B cell (primary cell): Measurements from ENCODE around the gene CDC42BPG.

Experiments used
- EZH2 ChIP-seq: IDR thresholded peaks from 2 replicates; pipeline ENCODE4 v1.6.1; 2012; ENCODE audit warnings: borderline replicate concordance, low read depth, mild to moderate bottlenecking, moderate library complexity, low read length; ENCODE audit not compliant: insufficient read depth, poor library complexity, severe bottlenecking
- TF ChIP-seq, protein P1 (sequence below): fragments of 200-600 bp; IDR thresholded peaks from one replicate; pipeline ENCODE4 v1.8.0; 2022; ENCODE audit warnings: antibody characterized with exemption, mild to moderate bottlenecking

DNA sequence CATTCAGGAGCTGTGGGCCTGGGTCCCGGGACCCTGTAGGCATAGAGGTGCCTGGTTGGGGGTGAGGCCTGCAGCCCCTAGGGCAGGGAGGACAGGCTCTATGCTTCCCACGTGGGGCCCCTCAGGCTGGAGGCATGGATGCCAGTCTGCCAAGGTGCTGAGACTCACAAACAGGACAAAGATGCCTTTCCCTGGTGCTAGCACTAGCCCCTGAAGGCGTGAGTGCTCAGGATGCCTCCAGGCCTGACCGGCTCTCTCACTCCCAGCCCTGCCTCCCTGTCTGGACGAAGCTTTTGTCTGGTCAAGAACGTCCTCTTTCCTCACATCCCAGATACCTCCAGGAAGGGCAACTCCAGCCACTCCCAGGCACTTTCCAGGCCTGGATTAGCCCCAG, 2.1 kb downstream of the CDC42BPG start:
- TF ChIP-seq EZH2, result no peak
- TF ChIP-seq, protein P1, sequence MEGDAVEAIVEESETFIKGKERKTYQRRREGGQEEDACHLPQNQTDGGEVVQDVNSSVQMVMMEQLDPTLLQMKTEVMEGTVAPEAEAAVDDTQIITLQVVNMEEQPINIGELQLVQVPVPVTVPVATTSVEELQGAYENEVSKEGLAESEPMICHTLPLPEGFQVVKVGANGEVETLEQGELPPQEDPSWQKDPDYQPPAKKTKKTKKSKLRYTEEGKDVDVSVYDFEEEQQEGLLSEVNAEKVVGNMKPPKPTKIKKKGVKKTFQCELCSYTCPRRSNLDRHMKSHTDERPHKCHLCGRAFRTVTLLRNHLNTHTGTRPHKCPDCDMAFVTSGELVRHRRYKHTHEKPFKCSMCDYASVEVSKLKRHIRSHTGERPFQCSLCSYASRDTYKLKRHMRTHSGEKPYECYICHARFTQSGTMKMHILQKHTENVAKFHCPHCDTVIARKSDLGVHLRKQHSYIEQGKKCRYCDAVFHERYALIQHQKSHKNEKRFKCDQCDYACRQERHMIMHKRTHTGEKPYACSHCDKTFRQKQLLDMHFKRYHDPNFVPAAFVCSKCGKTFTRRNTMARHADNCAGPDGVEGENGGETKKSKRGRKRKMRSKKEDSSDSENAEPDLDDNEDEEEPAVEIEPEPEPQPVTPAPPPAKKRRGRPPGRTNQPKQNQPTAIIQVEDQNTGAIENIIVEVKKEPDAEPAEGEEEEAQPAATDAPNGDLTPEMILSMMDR, result no peak
